Peyer's patch (tissue), 4 donors: ENCODE results near the gene PGPEP1. TPM values are rescaled to one million over a fixed set of nuclear protein-coding genes. Genes with fewer than 3 reads are reported as not detected.

ENCODE experiments used
- DNase-seq, 3 donors: peaks; one replicate each; pipeline ENCODE4 v3.0.0-alpha.2; 2017 to 2019
- H3K27ac ChIP-seq, 4 donors: fragments of 200-600 bp; sonication (generic); one replicate each; pipeline ENCODE4 v1.5.1; 2016 to 2019
- H3K27me3 ChIP-seq, 2 donors: fragments of 200-600 bp; sonication (generic); one replicate each; pipeline ENCODE4 v1.5.1; 2019
- H3K36me3 ChIP-seq, 3 donors: fragments of 200-600 bp; sonication (generic); one replicate each; pipeline ENCODE4 v1.5.1; 2016 to 2019
- H3K4me1 ChIP-seq, 4 donors: fragments of 200-600 bp; sonication (generic); one replicate each; pipeline ENCODE4 v1.5.1; 2016 to 2019
- H3K4me3 ChIP-seq, 4 donors: fragments of 200-600 bp; sonication (generic); 1 replicate in 3 of 4; 2 replicates in 1 of 4; pipeline ENCODE4 v1.5.1; 2016 to 2019; ENCODE audit warnings: mild to moderate bottlenecking in 1 of 4
- H3K9me3 ChIP-seq, 4 donors: fragments of 200-600 bp; sonication (generic); one replicate each; pipeline ENCODE4 v1.5.1; 2016 to 2019; ENCODE audit warnings: mild to moderate bottlenecking in 1 of 4
- POLR2A ChIP-seq, 2 donors: fragments of 450-650 bp; IDR thresholded peaks; one replicate each; pipeline ENCODE4 v1.5.1; 2017; ENCODE audit warnings: antibody characterized with exemption in 2 of 2, mild to moderate bottlenecking in 2 of 2, moderate library complexity in 2 of 2
- total RNA-seq, 4 donors: library from RNA; depleted of rRNA; stranded (reverse); fragments of >200 nt; gene quantifications; one replicate each; pipeline ENCODE4 v1.1.0, GENCODE V29; 2016
- TF ChIP-seq, protein P1 (sequence below), 6 experiments: fragments of 450-650 bp in 4 of 6; fragments of 200-600 bp in 2 of 6; sonication (generic) in 1 of 6; IDR thresholded peaks; one replicate each; pipeline ENCODE4 v1.5.1; 2017 to 2019; ENCODE audit warnings: antibody characterized with exemption in 6 of 6, mild to moderate bottlenecking in 3 of 6, moderate library complexity in 1 of 6

PGPEP1 gene, protein sequence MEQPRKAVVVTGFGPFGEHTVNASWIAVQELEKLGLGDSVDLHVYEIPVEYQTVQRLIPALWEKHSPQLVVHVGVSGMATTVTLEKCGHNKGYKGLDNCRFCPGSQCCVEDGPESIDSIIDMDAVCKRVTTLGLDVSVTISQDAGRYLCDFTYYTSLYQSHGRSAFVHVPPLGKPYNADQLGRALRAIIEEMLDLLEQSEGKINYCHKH
- total RNA-seq: 100 to 1,000 TPM in 1 of 4 donors, 10 to 100 TPM in 3; 45.4 to 138 (median 89.2) TPM

DNA sequence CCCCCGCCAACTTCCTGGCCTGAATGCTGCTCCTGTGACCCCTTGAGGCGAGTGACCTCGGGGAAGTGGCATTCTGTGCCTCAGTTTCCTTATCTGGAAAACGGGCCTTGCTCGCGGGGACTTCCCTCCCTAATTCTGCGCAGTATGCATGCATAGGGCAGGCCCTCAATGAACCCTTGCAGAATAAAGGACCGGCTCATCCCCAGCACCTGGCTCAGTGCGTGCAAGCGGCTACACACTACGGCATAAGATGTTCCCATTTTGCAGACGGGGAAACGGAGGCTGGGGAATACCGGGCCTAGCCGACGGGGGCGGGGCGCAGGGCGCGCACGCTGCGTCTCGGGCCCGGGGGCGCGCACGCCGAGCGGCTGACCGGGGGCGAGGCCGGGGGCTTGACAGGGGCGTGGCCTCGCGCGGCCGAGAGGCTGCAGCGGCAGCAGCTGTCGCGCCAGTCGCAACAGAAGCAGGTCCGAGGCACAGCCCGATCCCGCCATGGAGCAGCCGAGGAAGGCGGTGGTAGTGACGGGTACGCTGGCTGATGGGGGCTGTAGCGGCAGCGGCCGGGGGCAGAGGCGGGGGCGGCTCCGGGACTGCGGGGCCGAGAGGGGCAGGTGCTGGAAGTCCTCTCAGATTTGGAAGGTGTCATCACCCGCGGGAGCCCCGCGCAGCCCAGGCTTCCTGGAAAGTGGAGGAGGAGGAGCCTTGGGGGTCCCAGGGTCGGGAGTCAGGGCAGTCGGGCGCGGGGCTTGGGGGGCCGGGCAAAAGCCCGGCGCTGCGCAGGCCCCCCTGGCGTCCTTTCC is at the start of gene PGPEP1:
Gene PGPEP1, plus strand, starts transcription at position 409 of the 800 bp plus-strand sequence. Its CDS starts 84 bp downstream, at position 493.
- H3K36me3 ChIP-seq: peaks cover 0 to 5% (median 0%) of the 10 kb centered on the region in 3 donors
- peaks cover 0 to 19% (median 0%) of the 10 kb centered on the region in 4 donors for H3K4me1 ChIP-seq
- peak within 1 kb of the TSS; percentile 86 to 96 (median 89) for H3K27ac ChIP-seq
- H3K4me3 ChIP-seq: peak within 1 kb of the TSS; percentile 68 to 100 (median 86)
- H3K27me3 ChIP-seq: no peaks in the 10 kb centered on the region
- no peaks in the 10 kb centered on the region for H3K9me3 ChIP-seq
- peak; percentile 73 to 85 (median 84) for DNase-seq
- TF ChIP-seq POLR2A (IDR thresholded peaks at IDR 0.05): peak; percentile 50 to 61
- TF ChIP-seq, protein P1, sequence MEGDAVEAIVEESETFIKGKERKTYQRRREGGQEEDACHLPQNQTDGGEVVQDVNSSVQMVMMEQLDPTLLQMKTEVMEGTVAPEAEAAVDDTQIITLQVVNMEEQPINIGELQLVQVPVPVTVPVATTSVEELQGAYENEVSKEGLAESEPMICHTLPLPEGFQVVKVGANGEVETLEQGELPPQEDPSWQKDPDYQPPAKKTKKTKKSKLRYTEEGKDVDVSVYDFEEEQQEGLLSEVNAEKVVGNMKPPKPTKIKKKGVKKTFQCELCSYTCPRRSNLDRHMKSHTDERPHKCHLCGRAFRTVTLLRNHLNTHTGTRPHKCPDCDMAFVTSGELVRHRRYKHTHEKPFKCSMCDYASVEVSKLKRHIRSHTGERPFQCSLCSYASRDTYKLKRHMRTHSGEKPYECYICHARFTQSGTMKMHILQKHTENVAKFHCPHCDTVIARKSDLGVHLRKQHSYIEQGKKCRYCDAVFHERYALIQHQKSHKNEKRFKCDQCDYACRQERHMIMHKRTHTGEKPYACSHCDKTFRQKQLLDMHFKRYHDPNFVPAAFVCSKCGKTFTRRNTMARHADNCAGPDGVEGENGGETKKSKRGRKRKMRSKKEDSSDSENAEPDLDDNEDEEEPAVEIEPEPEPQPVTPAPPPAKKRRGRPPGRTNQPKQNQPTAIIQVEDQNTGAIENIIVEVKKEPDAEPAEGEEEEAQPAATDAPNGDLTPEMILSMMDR (IDR thresholded peaks at IDR 0.05): peak in 3 of 6 experiments; percentile 8 to 17 (median 13)

DNA sequence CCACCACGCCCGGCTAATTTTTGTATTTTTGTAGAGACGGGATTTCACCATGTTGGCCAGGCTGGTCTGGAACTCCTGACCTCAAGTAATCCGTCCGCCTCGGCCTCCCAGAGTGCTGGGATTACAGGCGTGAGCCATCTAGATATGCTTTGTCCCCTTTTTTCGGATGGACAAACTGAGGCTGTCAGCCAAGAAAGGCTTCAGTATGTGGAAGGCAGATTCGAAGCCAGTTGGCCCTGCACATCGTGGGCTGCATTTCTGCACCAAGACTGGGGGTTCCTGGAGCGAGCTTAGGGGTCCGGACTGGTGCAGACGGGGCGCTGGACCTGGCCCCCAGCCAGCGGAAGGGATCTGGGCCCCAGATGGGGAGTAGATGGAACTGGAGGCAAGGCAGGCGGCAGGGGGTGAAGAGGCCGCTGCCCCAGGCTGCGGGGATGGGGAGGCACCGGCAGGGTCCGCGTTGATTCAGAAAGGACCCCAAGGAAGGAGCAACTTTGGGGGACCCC is 49.3 kb upstream of the PGPEP1 start:
- Histone ChIP-seq H3K4me1 (peaks cover 4 to 35% (median 19%) of the 10 kb centered on the region in 4 donors), H3K27me3 (no peaks in the 10 kb centered on the region), H3K36me3 (no peaks in the 10 kb centered on the region), H3K27ac (peak overlapping the region; percentile 93 to 99 (median 99)), H3K9me3 (no peaks in the 10 kb centered on the region), H3K4me3 (peak overlapping the region; percentile 58 to 81 (median 74))
- TF ChIP-seq, protein P1 (IDR thresholded peaks at IDR 0.05): no peak
- TF ChIP-seq POLR2A (IDR thresholded peaks at IDR 0.05): no peak
- no peak for DNase-seq

DNA sequence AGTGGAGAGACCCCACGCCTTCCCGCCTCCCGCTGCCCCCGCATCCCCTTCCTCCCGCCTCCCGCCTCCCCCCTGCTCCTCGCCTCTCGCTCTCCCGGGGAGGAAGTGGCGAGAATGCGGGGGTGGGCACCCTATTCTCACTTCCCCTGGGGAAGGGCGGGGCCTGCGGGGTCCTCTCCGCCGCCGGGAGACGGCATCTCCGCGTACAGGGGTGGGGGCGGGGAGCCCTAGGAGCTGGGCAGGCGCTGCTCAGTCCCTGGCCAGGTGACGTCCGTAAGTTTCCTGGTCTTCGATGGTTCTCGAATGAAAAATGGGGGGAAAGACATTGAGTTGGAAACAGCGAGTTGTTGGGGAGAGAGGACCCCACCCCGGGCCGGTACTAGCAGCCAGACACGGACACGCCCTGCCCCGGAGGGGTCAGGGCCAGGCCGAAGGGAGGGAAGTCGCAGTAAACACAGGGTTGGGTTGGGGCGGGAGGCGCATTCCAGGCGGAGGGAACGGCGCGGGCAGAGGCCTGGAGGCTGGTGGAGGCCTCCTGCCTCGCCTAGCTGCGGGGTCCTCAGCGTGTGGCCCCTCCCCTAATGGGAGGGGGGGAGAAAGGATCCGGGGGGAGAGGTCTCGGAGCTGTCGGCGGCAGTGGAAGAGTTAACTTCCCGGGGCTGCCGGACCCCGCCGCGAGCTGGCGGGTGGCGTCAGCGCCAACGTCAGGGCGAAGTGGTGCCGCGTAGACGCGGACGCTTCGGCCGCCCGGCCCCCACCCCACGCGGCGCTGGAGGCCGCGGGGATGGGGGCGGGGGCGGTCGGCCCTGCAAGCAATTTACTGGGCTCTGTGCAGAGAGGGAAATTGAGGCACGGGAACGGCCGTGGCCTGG is 48.6 kb upstream of the PGPEP1 start:
- Histone ChIP-seq H3K36me3 (no peaks in the 10 kb centered on the region), H3K27ac (peak overlapping the region; percentile 93 to 99 (median 99)), H3K4me3 (peak overlapping the region; percentile 58 to 81 (median 74)), H3K4me1 (peaks cover 4 to 35% (median 19%) of the 10 kb centered on the region in 4 donors), H3K27me3 (no peaks in the 10 kb centered on the region), H3K9me3 (no peaks in the 10 kb centered on the region)
- TF ChIP-seq, protein P1 (IDR thresholded peaks at IDR 0.05): no peak
- TF ChIP-seq POLR2A (IDR thresholded peaks at IDR 0.05): peak; percentile 70 to 82
- peak; percentile 90 to 97 (median 97) for DNase-seq

DNA sequence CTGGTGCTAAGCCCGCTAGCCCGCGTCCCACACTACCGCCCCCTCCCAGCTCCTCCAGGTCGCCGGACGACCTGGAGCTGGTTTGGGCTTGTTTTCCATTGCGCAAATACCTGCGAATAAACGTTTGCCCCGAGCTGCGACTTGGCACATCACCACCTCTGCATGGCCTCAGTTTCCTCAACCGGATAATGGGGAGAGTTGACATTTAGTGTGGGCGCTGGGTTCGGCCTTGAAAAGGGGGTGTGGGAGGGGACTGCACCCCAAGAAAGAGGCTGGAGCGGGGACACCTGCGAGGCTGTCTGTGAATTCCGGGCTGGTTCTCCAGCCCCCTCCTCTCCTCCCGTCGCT is 48.0 kb upstream of the PGPEP1 start:
- no peak for DNase-seq
- Histone ChIP-seq H3K36me3 (no peaks in the 10 kb centered on the region), H3K4me1 (peaks cover 4 to 35% (median 19%) of the 10 kb centered on the region in 4 donors), H3K9me3 (no peaks in the 10 kb centered on the region), H3K27me3 (no peaks in the 10 kb centered on the region), H3K4me3 (peak overlapping the region; percentile 58 to 81 (median 74)), H3K27ac (peak overlapping the region; percentile 93 to 99 (median 99))
- TF ChIP-seq POLR2A (IDR thresholded peaks at IDR 0.05): no peak
- TF ChIP-seq, protein P1 (IDR thresholded peaks at IDR 0.05): no peak
